Hematopoietic multipotent progenitor cell treated with erythropoietin and hydrocortisone succinate and interleukin-3 and kit ligand, for 4 days (in vitro differentiated cells): ENCODE measurements around the gene ASIC1.
"Not testable (repeated sequence)": the region's sequence is repeated elsewhere in the genome, so short reads cannot be mapped to it uniquely, and the experiment has no call there.

Experiments used
- DNase-seq: peaks from one replicate; pipeline ENCODE4 v3.0.0-alpha.2; 2015

Gene ASIC1

GRCh38 chr12:50061946-50062686 lies 4.7 kb downstream of the ASIC1 start:
- DNase-seq: no peak

DNA sequence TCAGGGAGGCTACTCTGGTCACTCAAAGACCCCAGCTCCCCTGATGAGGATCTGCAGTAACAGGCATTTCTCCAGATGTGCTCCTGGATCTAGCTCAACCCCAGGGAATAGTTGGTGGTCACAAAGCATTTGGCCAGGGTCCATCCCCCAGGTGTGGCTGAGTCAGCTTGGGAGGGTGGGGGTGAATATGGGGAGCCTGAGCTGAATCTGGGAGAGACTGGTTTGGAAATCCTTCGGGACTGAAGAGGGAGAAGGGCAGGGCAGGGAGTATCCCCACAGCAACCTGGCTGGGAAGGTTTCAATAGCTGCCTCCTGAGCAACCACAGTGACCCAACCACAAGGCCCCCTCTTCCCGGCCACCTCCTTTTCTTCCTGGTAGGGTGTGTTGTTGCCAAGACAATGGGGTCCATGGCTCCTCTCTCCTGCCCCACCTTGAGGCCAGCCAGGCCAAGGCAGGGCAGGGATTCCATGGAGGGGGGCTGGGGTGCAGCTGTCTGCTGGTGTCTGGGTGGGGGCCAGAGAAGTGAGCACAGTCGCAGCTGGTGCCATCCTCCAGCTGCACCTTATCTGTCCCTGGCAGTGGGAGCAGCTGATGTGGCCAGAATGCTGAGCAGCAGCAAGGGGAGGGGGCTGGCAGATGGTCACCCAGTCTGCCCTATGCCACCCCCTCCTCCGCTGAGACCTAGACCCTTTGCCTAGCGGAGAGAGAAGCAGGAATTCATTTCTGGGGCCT lies 5.5 kb downstream of the ASIC1 start:
- peak; percentile 31 for DNase-seq

GRCh38 chr12:50065726-50066310 lies 8.4 kb downstream of the ASIC1 start:
- DNase-seq: no peak

DNA sequence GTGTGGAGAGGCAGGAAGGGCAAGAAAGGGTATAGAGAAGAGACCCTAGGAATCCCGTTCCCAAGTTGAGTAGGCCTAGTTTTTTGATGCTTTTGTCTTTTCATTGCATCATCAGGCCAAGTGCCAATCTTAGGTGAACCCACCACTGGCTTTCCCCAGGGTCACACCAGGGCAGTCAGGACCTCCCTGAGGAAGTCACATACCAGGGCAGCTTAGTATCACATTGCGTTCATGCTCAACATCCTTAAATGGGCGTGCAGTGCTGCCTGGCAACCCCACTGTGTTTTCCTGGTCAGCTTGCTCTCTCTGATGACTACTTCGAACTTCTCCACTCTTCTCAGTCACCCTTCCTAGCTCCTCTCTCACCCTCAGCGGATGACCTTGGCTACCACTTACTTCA lies 9.0 kb downstream of the ASIC1 start:
- DNase-seq: no peak

GRCh38 chr12:50069069-50069468 lies 11.7 kb downstream of the ASIC1 start:
- no peak for DNase-seq

DNA sequence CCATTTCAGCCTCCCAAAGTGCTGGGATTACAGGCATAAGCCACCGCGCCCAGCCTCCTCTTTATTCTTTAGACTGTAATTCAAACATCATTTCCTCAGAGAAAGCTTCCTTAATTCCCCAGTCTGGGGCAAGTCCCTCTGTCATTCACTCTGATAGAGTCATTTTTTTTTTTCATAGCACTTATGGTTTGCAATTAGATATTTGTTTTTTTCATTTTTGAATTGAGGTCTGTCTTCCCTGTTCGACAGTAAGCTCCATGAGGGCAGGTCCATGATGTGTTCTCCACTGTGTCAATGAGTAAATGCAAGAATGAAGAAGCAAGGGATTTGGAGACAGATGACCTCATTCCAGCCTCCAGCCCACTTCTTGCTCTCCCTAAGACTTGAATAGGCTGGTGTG lies 12.1 kb downstream of the ASIC1 start:
- no peak for DNase-seq

- DNase-seq: peak; percentile 90
These were observed 13.1 kb downstream of the ASIC1 start for GRCh38 chr12:50070314-50071060.

DNA sequence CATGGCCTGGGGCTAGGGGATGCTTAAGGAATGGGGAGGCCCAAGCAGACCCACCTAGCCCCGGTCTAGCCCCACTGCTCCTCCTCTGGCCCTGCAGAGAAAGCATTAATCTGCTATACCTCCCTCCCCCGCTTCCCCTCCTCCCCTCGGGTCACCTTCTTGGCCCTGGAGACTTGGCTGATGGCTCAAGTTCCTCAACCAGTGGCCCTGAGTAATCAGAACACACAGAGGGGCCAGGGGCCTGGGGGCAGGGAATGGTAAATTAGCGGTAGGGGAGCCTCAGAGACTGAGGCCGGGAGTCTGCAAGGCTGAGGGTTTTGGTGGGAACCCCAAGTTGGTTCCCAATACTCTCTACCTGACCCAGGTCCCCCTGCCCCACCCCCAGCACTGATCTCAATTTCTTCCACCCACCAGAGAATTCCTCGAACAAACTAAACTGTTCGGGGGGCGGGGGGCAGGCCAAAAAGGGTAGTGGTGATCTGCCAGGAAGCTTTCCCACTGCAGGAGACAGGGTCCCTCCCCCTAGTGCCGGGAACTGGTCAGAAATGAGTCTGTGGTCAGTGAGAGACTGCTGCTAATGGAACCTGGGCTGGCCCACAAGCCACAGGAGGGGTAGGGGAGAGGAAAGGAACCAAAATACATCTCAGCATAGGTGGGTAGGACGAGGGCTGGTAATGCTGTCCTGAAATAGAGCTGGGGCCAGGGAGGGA lies 15.0 kb downstream of the ASIC1 start:
- no peak for DNase-seq

DNA sequence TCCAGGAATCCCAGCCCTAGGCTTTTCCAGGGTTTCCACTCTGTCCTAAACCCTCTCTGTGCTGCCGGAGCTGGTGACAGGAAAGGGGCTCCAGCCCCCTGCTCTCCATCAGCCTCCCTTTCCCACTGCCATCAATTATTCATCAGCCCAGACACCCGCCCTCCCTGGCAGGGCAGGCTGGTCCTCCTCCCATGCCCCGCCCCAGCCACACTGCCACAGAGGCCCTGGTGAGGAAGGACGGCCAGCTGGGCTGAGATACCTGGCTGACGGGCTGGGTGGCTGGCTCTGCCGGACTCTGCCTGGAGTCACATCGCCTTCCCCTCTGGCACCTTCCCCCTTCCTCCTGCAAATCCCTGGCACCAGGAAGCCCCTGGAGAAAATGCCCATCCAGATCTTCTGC lies 15.8 kb downstream of the ASIC1 start:
- no peak for DNase-seq

DNA sequence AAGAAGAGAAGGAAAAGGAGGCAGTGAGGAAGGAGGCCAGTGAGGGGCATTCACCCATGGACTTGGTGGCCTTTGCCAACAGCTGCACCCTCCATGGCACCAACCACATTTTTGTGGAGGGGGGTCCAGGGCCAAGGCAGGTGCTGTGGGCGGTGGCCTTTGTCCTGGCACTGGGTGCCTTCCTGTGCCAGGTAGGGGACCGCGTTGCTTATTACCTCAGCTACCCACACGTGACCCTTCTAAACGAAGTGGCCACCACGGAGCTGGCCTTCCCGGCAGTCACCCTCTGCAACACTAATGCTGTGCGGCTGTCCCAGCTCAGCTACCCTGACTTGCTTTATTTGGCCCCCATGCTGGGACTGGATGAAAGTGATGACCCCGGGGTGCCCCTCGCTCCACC lies 16.3 kb downstream of the ASIC1 start:
- no peak for DNase-seq

GRCh38 chr12:50074936-50075807 lies 17.8 kb downstream of the ASIC1 start:
- DNase-seq: peak; percentile 90

- DNase-seq: no peak
These were observed 18.4 kb downstream of the ASIC1 start for GRCh38 chr12:50075808-50076170.

GRCh38 chr12:50077099-50077498 lies 19.7 kb downstream of the ASIC1 start:
- DNase-seq: no peak

GRCh38 chr12:50078281-50078680 lies 20.9 kb downstream of the ASIC1 start:
- no peak for DNase-seq

GRCh38 chr12:50079771-50080170 lies 22.4 kb downstream of the ASIC1 start:
- no peak for DNase-seq

DNA sequence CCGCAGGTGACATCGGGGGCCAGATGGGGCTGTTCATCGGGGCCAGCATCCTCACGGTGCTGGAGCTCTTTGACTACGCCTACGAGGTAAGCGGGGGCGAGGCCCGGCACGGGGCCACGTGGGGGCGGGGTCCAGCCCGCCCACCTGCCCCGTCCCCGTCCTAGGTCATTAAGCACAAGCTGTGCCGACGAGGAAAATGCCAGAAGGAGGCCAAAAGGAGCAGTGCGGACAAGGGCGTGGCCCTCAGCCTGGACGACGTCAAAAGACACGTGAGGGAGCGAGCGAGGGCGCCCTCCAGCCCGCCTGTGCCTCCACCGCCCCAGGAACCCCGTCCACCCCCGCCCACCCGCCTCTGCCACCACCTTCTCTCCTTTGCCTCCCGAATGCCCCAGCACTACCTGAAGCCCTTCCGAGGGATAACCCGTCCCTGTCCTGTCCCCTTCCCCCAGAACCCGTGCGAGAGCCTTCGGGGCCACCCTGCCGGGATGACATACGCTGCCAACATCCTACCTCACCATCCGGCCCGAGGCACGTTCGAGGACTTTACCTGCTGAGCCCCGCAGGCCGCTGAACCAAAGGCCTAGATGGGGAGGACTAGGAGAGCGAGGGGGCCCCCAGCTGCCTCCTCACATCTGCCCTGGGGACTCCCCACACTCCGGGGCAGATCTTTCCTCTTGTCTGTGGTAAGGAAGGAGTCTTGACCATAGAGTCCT lies 23.9 kb downstream of the ASIC1 start:
- DNase-seq: no peak

DNA sequence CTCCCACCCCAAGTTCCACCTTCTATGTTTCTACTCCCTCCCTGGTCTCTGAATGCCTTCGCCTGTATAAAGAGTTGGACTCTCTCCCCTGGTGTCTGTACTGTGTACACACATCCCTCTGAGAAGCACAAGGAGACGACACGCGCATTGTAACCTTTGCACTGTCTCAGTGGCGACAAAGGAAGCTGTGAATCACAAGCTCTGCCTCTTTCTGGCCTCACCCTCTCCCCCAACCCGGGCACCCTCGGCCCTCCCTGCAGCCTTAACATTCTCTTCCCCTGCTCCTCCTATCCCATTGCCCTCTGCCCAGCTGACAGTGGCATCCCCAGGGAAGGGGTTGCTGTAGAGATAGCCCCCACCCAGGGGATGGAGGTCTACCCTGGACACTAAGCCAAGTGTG lies 25.2 kb downstream of the ASIC1 start:
- no peak for DNase-seq

DNA sequence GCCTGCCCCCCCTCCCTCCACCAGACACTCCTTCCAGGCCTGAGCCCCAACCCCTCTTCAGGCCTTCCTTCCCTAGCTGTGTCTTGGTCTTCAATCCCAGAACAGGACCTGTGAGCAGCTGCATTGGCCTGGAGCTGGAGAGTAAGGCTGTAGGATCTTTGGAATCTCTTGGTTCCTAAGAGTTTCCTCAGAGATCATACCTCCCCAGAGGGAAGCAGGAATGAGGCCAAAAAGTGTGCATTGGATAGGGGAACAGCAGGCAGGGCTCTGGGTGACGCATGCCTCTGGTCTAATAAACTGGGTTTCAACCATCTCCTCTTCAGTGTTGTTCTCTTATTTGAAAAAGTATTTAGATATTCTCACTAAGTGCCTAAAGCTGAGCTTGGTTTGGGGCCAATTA lies 25.9 kb downstream of the ASIC1 start:
- DNase-seq: no peak

GRCh38 chr12:50084409-50084774 lies 27.0 kb downstream of the ASIC1 start:
- not testable (repeated sequence) for DNase-seq

DNA sequence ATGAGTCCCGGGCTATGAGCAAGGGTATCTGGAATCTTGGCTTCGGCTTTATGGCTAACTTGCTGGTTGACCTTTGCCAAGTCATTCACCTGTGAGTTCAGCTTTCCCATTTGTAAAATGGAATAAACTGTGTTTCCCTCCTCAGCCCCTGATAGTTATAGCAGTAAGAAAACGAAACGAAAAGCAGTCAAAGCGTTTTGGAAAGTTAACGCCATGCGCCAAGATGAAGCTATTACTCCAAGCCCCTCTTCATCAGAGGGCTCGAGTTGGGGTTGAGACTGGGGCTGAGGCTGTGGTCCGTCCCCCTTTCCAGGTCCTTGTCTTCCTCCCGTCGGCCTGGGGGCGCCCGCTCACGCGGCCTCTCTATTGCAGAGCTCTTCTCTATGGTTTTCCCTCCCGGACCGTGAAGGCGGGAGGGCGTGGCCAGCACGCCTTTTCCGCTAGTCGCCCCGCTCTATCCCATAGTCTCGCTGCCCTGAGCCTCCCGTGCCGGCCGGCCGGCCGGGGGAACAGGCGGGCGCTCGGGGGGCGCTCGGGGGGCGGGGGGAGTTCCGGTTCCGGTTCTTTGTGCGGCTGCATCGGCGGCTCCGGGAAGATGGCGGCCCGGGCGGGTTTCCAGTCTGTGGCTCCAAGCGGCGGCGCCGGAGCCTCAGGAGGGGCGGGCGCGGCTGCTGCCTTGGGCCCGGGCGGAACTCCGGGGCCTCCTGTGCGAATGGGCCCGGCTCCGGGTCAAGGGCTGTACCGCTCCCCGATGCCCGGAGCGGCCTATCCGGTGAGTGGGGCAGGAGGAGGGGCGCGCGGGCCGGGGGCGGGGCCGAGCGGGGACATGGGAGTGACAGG lies 27.6 kb downstream of the ASIC1 start, which contains the start of gene SMARCD1:
Gene SMARCD1, plus strand, starts transcription at position 568 of the 840 bp plus-strand sequence. Its CDS starts 28 bp downstream, at position 596.
- DNase-seq: peak; percentile 97
